Measurements from ENCODE around the gene ADAMTS3. TPM values are rescaled to one million over a fixed set of nuclear protein-coding genes. Genes with fewer than 3 reads are reported as not detected.

Gene ADAMTS3
- total RNA-seq, 3 donors from 2014 or later = 0.11 to 0.18 (median 0.15) TPM

GRCh38 chr4:72387959-72388358, 181.1 kb downstream of the ADAMTS3 start:
- Mint-ChIP-seq H3K9me3 (no peaks in the 10 kb centered on the region), H3K27me3 (ENCODE audit: low read depth) (no peaks in the 10 kb centered on the region), H3K4me1 (ENCODE audit: low read depth) (no peaks in the 10 kb centered on the region), H3K4me3 (no peak overlapping the region), H3K36me3 (ENCODE audit: insufficient read depth) (no peaks in the 10 kb centered on the region)
- no peak for ATAC-seq
- DNase-seq = no peak

- Mint-ChIP-seq H3K4me3 (no peak overlapping the region), H3K27me3 (ENCODE audit: low read depth) (no peaks in the 10 kb centered on the region), H3K9me3 (no peaks in the 10 kb centered on the region), H3K4me1 (ENCODE audit: low read depth) (no peaks in the 10 kb centered on the region), H3K36me3 (ENCODE audit: insufficient read depth) (no peaks in the 10 kb centered on the region)
- DNase-seq (no peak), ATAC-seq (no peak)
Observed at GRCh38 chr4:72383439-72383838, 185.6 kb downstream of the ADAMTS3 start.

DNA sequence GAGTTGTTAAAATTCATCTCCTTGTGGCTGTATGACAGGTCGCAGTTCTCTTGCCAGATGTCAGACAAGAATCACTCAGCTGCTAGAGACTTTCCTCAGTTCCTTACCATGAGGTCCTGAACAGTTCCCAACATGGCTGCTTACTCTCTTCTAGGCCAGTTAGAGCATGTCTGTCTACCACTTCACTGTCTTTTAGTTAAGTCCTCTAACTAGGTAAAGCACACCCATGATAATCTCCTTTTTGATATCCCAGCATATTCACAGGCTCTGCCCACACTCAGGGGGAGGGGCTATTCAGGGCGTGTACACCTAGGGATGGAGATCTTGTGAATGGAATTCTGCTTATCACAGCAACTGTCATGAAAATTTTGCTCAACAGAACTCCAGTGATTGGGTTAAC, 190.1 kb downstream of the ADAMTS3 start:
- no peaks in the 10 kb centered on the region for H3K36me3 Mint-ChIP-seq (ENCODE audit: insufficient read depth)
- DNase-seq (no peak), ATAC-seq (no peak)
- H3K4me1 Mint-ChIP-seq (ENCODE audit: low read depth) = no peaks in the 10 kb centered on the region
- H3K9me3 Mint-ChIP-seq = no peaks in the 10 kb centered on the region
- H3K4me3 Mint-ChIP-seq = no peak overlapping the region
- H3K27me3 Mint-ChIP-seq (ENCODE audit: low read depth) = no peaks in the 10 kb centered on the region

DNA sequence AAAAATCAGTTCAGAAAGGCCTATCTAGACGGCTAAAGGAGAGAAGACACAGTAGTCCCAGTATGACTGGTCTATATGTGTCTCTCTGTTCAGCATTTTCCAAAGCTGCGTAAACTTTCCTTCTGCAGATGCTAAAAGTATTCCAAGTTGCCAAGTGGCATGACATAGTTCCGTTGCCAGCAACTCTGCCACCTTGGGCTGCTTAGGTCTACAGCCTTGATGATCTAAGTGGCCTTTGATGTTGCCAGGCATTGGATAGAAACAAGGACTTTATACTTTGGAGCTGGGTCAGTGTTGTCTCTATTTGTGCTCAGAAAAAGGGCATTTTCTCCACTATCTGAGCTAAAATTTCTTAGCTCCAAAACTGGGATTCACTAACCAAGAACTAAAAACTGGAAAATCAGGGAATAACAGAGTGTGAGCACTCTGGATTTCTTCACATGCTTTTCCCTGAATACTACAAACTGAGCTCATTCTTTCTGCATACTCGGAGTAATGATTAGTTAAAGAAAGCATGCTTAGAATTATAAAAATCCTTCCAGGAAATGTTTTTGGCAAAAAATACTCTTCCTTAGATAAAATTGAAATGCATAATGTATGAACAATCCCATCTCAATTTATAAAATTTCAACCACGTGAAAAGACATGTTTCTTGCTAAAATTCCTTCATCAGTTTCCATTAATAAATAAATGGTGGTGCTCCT, 191.4 kb downstream of the ADAMTS3 start:
- no peaks in the 10 kb centered on the region for H3K4me1 Mint-ChIP-seq (ENCODE audit: low read depth)
- no peak overlapping the region for H3K4me3 Mint-ChIP-seq
- ATAC-seq = no peak
- H3K9me3 Mint-ChIP-seq = no peaks in the 10 kb centered on the region
- no peaks in the 10 kb centered on the region for H3K27me3 Mint-ChIP-seq (ENCODE audit: low read depth)
- DNase-seq = no peak
- no peaks in the 10 kb centered on the region for H3K36me3 Mint-ChIP-seq (ENCODE audit: insufficient read depth)

- H3K4me3 Mint-ChIP-seq = no peak overlapping the region
- no peaks in the 10 kb centered on the region for H3K36me3 Mint-ChIP-seq (ENCODE audit: insufficient read depth)
- ATAC-seq = no peak
- no peak for DNase-seq
- H3K9me3 Mint-ChIP-seq = no peaks in the 10 kb centered on the region
- no peaks in the 10 kb centered on the region for H3K4me1 Mint-ChIP-seq (ENCODE audit: low read depth)
- no peaks in the 10 kb centered on the region for H3K27me3 Mint-ChIP-seq (ENCODE audit: low read depth)
Observed at GRCh38 chr4:72376901-72377300, 192.1 kb downstream of the ADAMTS3 start.

DNA sequence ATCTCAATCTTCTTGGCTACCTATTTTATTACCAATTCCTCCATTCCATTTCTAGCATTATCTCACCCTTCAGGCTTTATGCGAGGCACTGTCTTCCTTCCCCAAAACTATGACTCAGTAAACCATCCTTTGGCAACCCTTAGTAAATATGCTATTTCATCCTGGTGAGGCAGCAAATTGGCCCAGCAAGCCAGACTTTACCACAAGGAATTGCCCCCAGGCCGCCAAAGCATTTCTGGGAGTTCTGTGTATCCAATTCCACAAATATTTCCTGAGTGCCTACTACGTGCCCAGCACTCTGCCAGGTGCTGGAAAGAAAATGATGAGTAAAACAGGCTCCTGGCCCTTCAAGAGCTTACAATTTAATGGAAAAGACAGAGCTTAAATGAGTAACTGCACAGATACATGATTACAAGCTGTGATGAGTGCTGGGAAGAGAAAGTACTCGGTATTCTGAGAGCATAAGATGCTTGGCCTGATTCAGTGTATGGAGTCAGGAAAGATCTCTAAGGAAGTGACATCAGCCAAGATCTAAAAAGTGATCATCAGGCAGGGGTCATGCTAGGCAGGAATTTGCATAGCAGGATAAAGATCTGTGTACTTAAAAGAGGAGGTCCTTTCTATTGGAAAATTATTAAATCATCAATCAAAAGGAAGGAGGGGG, 193.8 kb downstream of the ADAMTS3 start:
- Mint-ChIP-seq H3K4me3 (no peak overlapping the region), H3K36me3 (ENCODE audit: insufficient read depth) (no peaks in the 10 kb centered on the region), H3K27me3 (ENCODE audit: low read depth) (no peaks in the 10 kb centered on the region), H3K4me1 (ENCODE audit: low read depth) (no peaks in the 10 kb centered on the region), H3K9me3 (no peaks in the 10 kb centered on the region)
- no peak for DNase-seq
- ATAC-seq = no peak

GRCh38 chr4:72374159-72374558, 194.9 kb downstream of the ADAMTS3 start:
- H3K4me1 Mint-ChIP-seq (ENCODE audit: low read depth) = no peaks in the 10 kb centered on the region
- ATAC-seq (no peak), DNase-seq (no peak)
- no peaks in the 10 kb centered on the region for H3K9me3 Mint-ChIP-seq
- H3K27me3 Mint-ChIP-seq (ENCODE audit: low read depth) = no peaks in the 10 kb centered on the region
- no peaks in the 10 kb centered on the region for H3K36me3 Mint-ChIP-seq (ENCODE audit: insufficient read depth)
- H3K4me3 Mint-ChIP-seq = no peak overlapping the region

GRCh38 chr4:72366601-72367000, 202.4 kb downstream of the ADAMTS3 start:
- DNase-seq (no peak), ATAC-seq (no peak)
- H3K4me1 Mint-ChIP-seq (ENCODE audit: low read depth) = no peaks in the 10 kb centered on the region
- H3K4me3 Mint-ChIP-seq = no peak overlapping the region
- H3K27me3 Mint-ChIP-seq (ENCODE audit: low read depth) = no peaks in the 10 kb centered on the region
- no peaks in the 10 kb centered on the region for H3K36me3 Mint-ChIP-seq (ENCODE audit: insufficient read depth)
- no peaks in the 10 kb centered on the region for H3K9me3 Mint-ChIP-seq

DNA sequence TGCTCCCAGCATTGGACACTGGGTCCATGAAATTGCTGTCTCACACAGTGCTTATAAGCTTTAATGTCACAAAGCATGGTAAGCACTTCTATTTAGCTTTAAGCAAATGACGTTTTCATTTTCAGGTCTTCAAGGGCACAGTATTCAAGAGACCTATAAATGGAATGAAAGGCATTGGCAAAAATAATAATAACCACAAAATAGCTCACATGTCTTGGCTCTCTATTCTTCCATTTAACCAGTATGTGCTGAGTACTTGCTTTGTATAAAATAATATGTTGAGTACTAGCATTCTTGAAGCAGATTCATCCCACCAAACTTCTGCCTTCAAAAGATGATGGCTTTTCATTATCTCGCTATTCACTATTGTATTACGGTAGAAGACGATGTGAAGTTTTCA, 203.0 kb downstream of the ADAMTS3 start:
- Mint-ChIP-seq H3K4me3 (no peak overlapping the region), H3K4me1 (ENCODE audit: low read depth) (no peaks in the 10 kb centered on the region), H3K9me3 (no peaks in the 10 kb centered on the region), H3K27me3 (ENCODE audit: low read depth) (no peaks in the 10 kb centered on the region), H3K36me3 (ENCODE audit: insufficient read depth) (no peaks in the 10 kb centered on the region)
- no peak for DNase-seq
- no peak for ATAC-seq

GRCh38 chr4:72365016-72365415, 204.0 kb downstream of the ADAMTS3 start:
- ATAC-seq (no peak), DNase-seq (no peak)
- no peak overlapping the region for H3K4me3 Mint-ChIP-seq
- H3K9me3 Mint-ChIP-seq = no peaks in the 10 kb centered on the region
- no peaks in the 10 kb centered on the region for H3K36me3 Mint-ChIP-seq (ENCODE audit: insufficient read depth)
- H3K4me1 Mint-ChIP-seq (ENCODE audit: low read depth) = no peaks in the 10 kb centered on the region
- H3K27me3 Mint-ChIP-seq (ENCODE audit: low read depth) = no peaks in the 10 kb centered on the region

- DNase-seq = no peak
Observed at GRCh38 chr4:72360075-72360474, 208.9 kb downstream of the ADAMTS3 start.

GRCh38 chr4:72358483-72358882, 210.5 kb downstream of the ADAMTS3 start:
- ATAC-seq (no peak), DNase-seq (no peak)
- no peaks in the 10 kb centered on the region for H3K27me3 Mint-ChIP-seq (ENCODE audit: low read depth)
- H3K36me3 Mint-ChIP-seq (ENCODE audit: insufficient read depth) = no peaks in the 10 kb centered on the region
- no peak overlapping the region for H3K4me3 Mint-ChIP-seq
- H3K4me1 Mint-ChIP-seq (ENCODE audit: low read depth) = no peaks in the 10 kb centered on the region
- H3K9me3 Mint-ChIP-seq = no peaks in the 10 kb centered on the region

More at GRCh38 chr4:72360075-72360474, 208.9 kb downstream of the ADAMTS3 start:
- H3K4me3 Mint-ChIP-seq = no peak overlapping the region
- no peak for ATAC-seq
- H3K9me3 Mint-ChIP-seq = no peaks in the 10 kb centered on the region
- no peaks in the 10 kb centered on the region for H3K36me3 Mint-ChIP-seq (ENCODE audit: insufficient read depth)
- no peaks in the 10 kb centered on the region for H3K27me3 Mint-ChIP-seq (ENCODE audit: low read depth)
- H3K4me1 Mint-ChIP-seq (ENCODE audit: low read depth) = no peaks in the 10 kb centered on the region

DNA sequence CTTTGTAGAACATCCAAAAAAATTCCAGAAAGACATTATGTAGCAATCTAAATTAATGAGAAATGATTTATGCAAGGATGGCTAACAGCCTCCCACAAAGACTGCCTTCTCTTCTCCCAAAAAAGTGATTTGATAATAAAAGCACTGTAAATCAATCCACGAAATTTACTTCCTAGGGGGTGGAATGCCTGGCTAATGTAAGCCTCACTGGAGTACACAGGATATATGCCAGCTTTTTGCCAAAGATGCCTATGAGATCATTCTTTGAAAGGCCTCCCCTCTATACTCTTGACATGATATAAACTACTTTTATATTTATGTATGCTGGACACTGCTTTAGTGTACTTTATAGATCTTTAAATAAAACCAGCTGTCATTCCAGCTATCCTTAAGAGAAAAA, 211.1 kb downstream of the ADAMTS3 start:
- ATAC-seq = no peak
- H3K36me3 Mint-ChIP-seq (ENCODE audit: insufficient read depth) = no peaks in the 10 kb centered on the region
- H3K4me3 Mint-ChIP-seq = no peak overlapping the region
- no peak for DNase-seq
- H3K9me3 Mint-ChIP-seq = no peaks in the 10 kb centered on the region
- no peaks in the 10 kb centered on the region for H3K27me3 Mint-ChIP-seq (ENCODE audit: low read depth)
- H3K4me1 Mint-ChIP-seq (ENCODE audit: low read depth) = no peaks in the 10 kb centered on the region

DNA sequence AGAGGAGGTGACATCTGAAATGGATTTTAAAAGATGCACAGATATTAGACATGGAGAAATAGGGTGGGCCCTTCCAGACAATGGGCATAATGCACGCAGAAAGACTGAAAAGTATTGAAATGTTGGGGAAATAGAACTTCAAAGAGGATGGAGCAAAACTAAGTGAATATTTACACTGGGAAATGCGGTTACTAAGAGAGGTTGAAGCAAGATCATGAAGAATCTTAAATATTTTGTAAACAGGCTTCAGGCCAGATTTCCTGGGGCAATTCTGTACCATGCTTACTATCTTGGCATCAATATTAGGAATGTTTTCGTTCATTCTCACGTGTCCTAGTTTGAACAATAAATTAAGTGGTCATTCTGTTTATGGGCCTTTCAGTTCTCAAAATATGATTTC, 216.3 kb downstream of the ADAMTS3 start:
- H3K27me3 Mint-ChIP-seq (ENCODE audit: low read depth) = no peaks in the 10 kb centered on the region
- DNase-seq (no peak), ATAC-seq (no peak)
- H3K4me1 Mint-ChIP-seq (ENCODE audit: low read depth) = no peaks in the 10 kb centered on the region
- H3K4me3 Mint-ChIP-seq = no peak overlapping the region
- no peaks in the 10 kb centered on the region for H3K9me3 Mint-ChIP-seq
- no peaks in the 10 kb centered on the region for H3K36me3 Mint-ChIP-seq (ENCODE audit: insufficient read depth)

- ATAC-seq (no peak), DNase-seq (no peak)
- Mint-ChIP-seq H3K36me3 (ENCODE audit: insufficient read depth) (no peaks in the 10 kb centered on the region), H3K27me3 (ENCODE audit: low read depth) (no peaks in the 10 kb centered on the region), H3K4me1 (ENCODE audit: low read depth) (no peaks in the 10 kb centered on the region), H3K4me3 (no peak overlapping the region), H3K9me3 (no peaks in the 10 kb centered on the region)
Observed at GRCh38 chr4:72351521-72351920, 217.5 kb downstream of the ADAMTS3 start.

All from activated T-cell treated with anti-CD3 and anti-CD28 coated beads, Interleukin-2, amount 50 U/mL, for 4 hours (primary cell).